ENCODE results near the gene KRT85.
"Not testable (repeated sequence)": the region's sequence is repeated elsewhere in the genome, so short reads cannot be mapped to it uniquely, and the experiment has no call there.

Gene KRT85

GRCh38 chr12:52411815-52412214 is 44.5 kb upstream of the KRT85 start:
- H3K4me3 ChIP-seq (ENCODE audit: insufficient read depth, low read length, poor library complexity, severe bottlenecking): no peak overlapping the region
- no peak overlapping the region for H3K9ac ChIP-seq (ENCODE audit: low read length)
- no peaks in the 10 kb centered on the region for H4K20me1 ChIP-seq (ENCODE audit: low read depth, low read length)
- H3K36me3 ChIP-seq (ENCODE audit: low read length): no peaks in the 10 kb centered on the region
- no peaks in the 10 kb centered on the region for H3K27me3 ChIP-seq (ENCODE audit: low read length)
- H3K9me2 ChIP-seq (replicated peaks; ENCODE audit: insufficient read depth, low read length): no peaks in the 10 kb centered on the region
- no peak for TF ChIP-seq EZH2phosphoT487 (conservative IDR thresholded peaks at IDR 0.05; ENCODE audit: low read length)
- TF ChIP-seq, protein P1, sequence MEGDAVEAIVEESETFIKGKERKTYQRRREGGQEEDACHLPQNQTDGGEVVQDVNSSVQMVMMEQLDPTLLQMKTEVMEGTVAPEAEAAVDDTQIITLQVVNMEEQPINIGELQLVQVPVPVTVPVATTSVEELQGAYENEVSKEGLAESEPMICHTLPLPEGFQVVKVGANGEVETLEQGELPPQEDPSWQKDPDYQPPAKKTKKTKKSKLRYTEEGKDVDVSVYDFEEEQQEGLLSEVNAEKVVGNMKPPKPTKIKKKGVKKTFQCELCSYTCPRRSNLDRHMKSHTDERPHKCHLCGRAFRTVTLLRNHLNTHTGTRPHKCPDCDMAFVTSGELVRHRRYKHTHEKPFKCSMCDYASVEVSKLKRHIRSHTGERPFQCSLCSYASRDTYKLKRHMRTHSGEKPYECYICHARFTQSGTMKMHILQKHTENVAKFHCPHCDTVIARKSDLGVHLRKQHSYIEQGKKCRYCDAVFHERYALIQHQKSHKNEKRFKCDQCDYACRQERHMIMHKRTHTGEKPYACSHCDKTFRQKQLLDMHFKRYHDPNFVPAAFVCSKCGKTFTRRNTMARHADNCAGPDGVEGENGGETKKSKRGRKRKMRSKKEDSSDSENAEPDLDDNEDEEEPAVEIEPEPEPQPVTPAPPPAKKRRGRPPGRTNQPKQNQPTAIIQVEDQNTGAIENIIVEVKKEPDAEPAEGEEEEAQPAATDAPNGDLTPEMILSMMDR (IDR thresholded peaks at IDR 0.05; ENCODE audit: insufficient read depth, low read length, poor library complexity, severe bottlenecking): no peak
- no peak overlapping the region for H3K4me2 ChIP-seq (ENCODE audit: low read depth, low read length, poor library complexity, severe bottlenecking)
- H3K79me2 ChIP-seq (ENCODE audit: insufficient read depth, low read length): no peaks in the 10 kb centered on the region
- H3F3A ChIP-seq (ENCODE audit: insufficient read depth): no peaks in the 10 kb centered on the region
- H3K9me3 ChIP-seq (ENCODE audit: insufficient read depth, low read length): no peaks in the 10 kb centered on the region
- no peak overlapping the region for H3K27ac ChIP-seq (ENCODE audit: low read depth, low read length)
- no peak overlapping the region for H2AFZ ChIP-seq (ENCODE audit: low read depth, low read length, severe bottlenecking)

- not testable (repeated sequence) for H3K9ac ChIP-seq (ENCODE audit: low read length); H3K9me2 ChIP-seq (replicated peaks; ENCODE audit: insufficient read depth, low read length); H3K4me2 ChIP-seq (ENCODE audit: low read depth, low read length, poor library complexity, severe bottlenecking); H3K27me3 ChIP-seq (ENCODE audit: low read length); H4K20me1 ChIP-seq (ENCODE audit: low read depth, low read length); H3K4me3 ChIP-seq (ENCODE audit: insufficient read depth, low read length, poor library complexity, severe bottlenecking); H2AFZ ChIP-seq (ENCODE audit: low read depth, low read length, severe bottlenecking); H3F3A ChIP-seq (ENCODE audit: insufficient read depth); H3K27ac ChIP-seq (ENCODE audit: low read depth, low read length); H3K36me3 ChIP-seq (ENCODE audit: low read length); H3K9me3 ChIP-seq (ENCODE audit: insufficient read depth, low read length); H3K79me2 ChIP-seq (ENCODE audit: insufficient read depth, low read length)
Observed at GRCh38 chr12:52410589-52411248, 43.4 kb upstream of the KRT85 start.

DNA sequence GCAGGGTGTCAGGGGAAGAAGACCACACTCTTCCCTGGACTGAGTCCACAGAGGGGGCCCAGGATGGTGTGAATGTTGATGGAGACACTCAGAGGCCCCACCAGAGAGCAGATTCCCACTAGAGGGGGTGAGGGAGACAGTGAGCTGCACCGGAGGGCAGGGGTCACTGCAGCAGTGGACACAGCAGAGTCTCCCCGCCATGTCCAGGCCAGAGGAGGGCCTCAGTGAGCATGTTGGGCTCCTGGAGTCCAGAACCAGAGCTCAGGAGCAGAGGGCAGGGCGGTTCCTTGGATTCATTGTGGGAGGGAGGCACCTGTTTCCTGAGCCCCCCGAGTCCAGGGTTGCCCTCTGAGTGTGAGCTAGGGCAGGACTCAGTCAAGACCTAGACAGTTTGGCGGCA is 40.6 kb upstream of the KRT85 start:
- no peak for TF ChIP-seq EZH2phosphoT487 (conservative IDR thresholded peaks at IDR 0.05; ENCODE audit: low read length)
- TF ChIP-seq, protein P1 (IDR thresholded peaks at IDR 0.05; ENCODE audit: insufficient read depth, low read length, poor library complexity, severe bottlenecking): no peak
- Histone ChIP-seq H3F3A (ENCODE audit: insufficient read depth) (no peaks in the 10 kb centered on the region), H3K36me3 (ENCODE audit: low read length) (no peaks in the 10 kb centered on the region), H3K27ac (ENCODE audit: low read depth, low read length) (no peak overlapping the region), H3K9me3 (ENCODE audit: insufficient read depth, low read length) (no peaks in the 10 kb centered on the region), H3K27me3 (ENCODE audit: low read length) (no peaks in the 10 kb centered on the region), H4K20me1 (ENCODE audit: low read depth, low read length) (no peaks in the 10 kb centered on the region), H3K79me2 (ENCODE audit: insufficient read depth, low read length) (no peaks in the 10 kb centered on the region), H2AFZ (ENCODE audit: low read depth, low read length, severe bottlenecking) (no peak overlapping the region), H3K4me3 (ENCODE audit: insufficient read depth, low read length, poor library complexity, severe bottlenecking) (no peak overlapping the region), H3K9ac (ENCODE audit: low read length) (no peak overlapping the region), H3K4me2 (ENCODE audit: low read depth, low read length, poor library complexity, severe bottlenecking) (no peak overlapping the region), H3K9me2 (replicated peaks; ENCODE audit: insufficient read depth, low read length) (no peaks in the 10 kb centered on the region)

- no peaks in the 10 kb centered on the region for H3K9me3 ChIP-seq (ENCODE audit: insufficient read depth, low read length)
- no peak within 1 kb of the TSS for H2AFZ ChIP-seq (ENCODE audit: low read depth, low read length, severe bottlenecking)
- no peak within 1 kb of the TSS for H3K27ac ChIP-seq (ENCODE audit: low read depth, low read length)
- H3F3A ChIP-seq (ENCODE audit: insufficient read depth): no peaks in the 10 kb centered on the region
- no peak within 1 kb of the TSS for H3K4me3 ChIP-seq (ENCODE audit: insufficient read depth, low read length, poor library complexity, severe bottlenecking)
- no peak within 1 kb of the TSS for H3K4me2 ChIP-seq (ENCODE audit: low read depth, low read length, poor library complexity, severe bottlenecking)
- no peaks in the 10 kb centered on the region for H3K79me2 ChIP-seq (ENCODE audit: insufficient read depth, low read length)
- H4K20me1 ChIP-seq (ENCODE audit: low read depth, low read length): no peaks in the 10 kb centered on the region
- TF ChIP-seq, protein P1 (IDR thresholded peaks at IDR 0.05; ENCODE audit: insufficient read depth, low read length, poor library complexity, severe bottlenecking): no peak
- TF ChIP-seq EZH2phosphoT487 (conservative IDR thresholded peaks at IDR 0.05; ENCODE audit: low read length): no peak
- H3K9ac ChIP-seq (ENCODE audit: low read length): no peak within 1 kb of the TSS
- H3K27me3 ChIP-seq (ENCODE audit: low read length): no peaks in the 10 kb centered on the region
- H3K36me3 ChIP-seq (ENCODE audit: low read length): no peaks in the 10 kb centered on the region
- no peaks in the 10 kb centered on the region for H3K9me2 ChIP-seq (replicated peaks; ENCODE audit: insufficient read depth, low read length)
Observed at GRCh38 chr12:52405922-52406385, 38.7 kb upstream of the KRT85 start, which contains the start of gene KRT82. KRT82 (minus strand) TSS chr12:52406335; CDS start chr12:52406277, 58 bp downstream.
